PC-3 (cell line): ENCODE results near the gene IFNL4. TPM values are rescaled to one million over a fixed set of nuclear protein-coding genes. Genes with fewer than 3 reads are reported as not detected.

Experiments
- ATAC-seq: fragments of 200-7000 bp; cut with Tn5 transposase; 2 replicates; pipeline ENCODE4 v1.9.1; 2020; ENCODE audit warnings: mild to moderate bottlenecking, moderate library complexity
- BruUV-seq: library from RNA; stranded (reverse); fragments of 400-500 nt; replicated peaks from 2 replicates; lab custom pipeline; 2021; lab: Mats Ljungman, UMichigan
- CTCF ChIA-PET: fragments of 300-600 bp; sonication (Branson Sonifier 250); formaldehyde crosslinking; loops from one replicate; lab custom pipeline; 2022; ENCODE audit warnings: antibody characterized with exemption; lab: Charles Lee
- POLR2A ChIA-PET: fragments of 300-600 bp; sonication (Branson Sonifier 250); formaldehyde crosslinking; loops from one replicate; lab custom pipeline; 2022; ENCODE audit warnings: antibody characterized with exemption; ENCODE audit not compliant: unreplicated experiment; lab: Charles Lee
- DNase-seq: peaks from one replicate; pipeline ENCODE4 v3.0.0-alpha.2; 2015
- H2AFZ ChIP-seq: fragments of 300-600 bp; sonication (generic); 2 replicates; pipeline ENCODE4 v1.6.0; 2016; ENCODE audit warnings: antibody characterized with exemption, low read length
- H3F3A ChIP-seq: fragments of 300-600 bp; sonication (generic); one replicate; pipeline ENCODE4 v1.6.0; 2017; ENCODE audit warnings: antibody characterized with exemption, low read length, control low read depth, mild to moderate bottlenecking; ENCODE audit not compliant: unreplicated experiment
- H3K27ac ChIP-seq: fragments of 300-600 bp; sonication (generic); 2 replicates; pipeline ENCODE4 v1.5.1; 2016; ENCODE audit warnings: mild to moderate bottlenecking, low read length
- H3K27me3 ChIP-seq: fragments of 300-600 bp; sonication (generic); 2 replicates; pipeline ENCODE4 v1.6.1; 2016; ENCODE audit warnings: low read length, mixed read lengths
- H3K36me3 ChIP-seq: fragments of 300-600 bp; sonication (generic); 2 replicates; pipeline ENCODE4 v1.6.1; 2016; ENCODE audit warnings: low read depth, mixed run types, low read length, mixed read lengths
- H3K4me1 ChIP-seq: fragments of 300-600 bp; sonication (generic); 2 replicates; pipeline ENCODE4 v1.5.1; 2016; ENCODE audit warnings: low read length; ENCODE audit not compliant: insufficient read depth
- H3K4me2 ChIP-seq: fragments of 300-600 bp; sonication (generic); 2 replicates; pipeline ENCODE4 v1.6.0; 2016; ENCODE audit warnings: low read length
- H3K4me3 ChIP-seq: fragments of 300-600 bp; sonication (generic); 2 replicates; pipeline ENCODE4 v1.5.1; 2016; ENCODE audit warnings: mild to moderate bottlenecking, low read length, mixed read lengths
- H3K79me2 ChIP-seq: fragments of 300-600 bp; sonication (generic); 2 replicates; pipeline ENCODE4 v1.6.1; 2017; ENCODE audit warnings: low read length, mixed read lengths
- H3K9ac ChIP-seq: fragments of 300-600 bp; sonication (generic); 2 replicates; pipeline ENCODE4 v1.6.0; 2016; ENCODE audit warnings: mild to moderate bottlenecking, low read length
- H3K9me2 ChIP-seq: fragments of 300-600 bp; sonication (generic); replicated peaks from 2 replicates; pipeline ENCODE4 v1.6.1; 2016; ENCODE audit warnings: mixed run types, low read length, mixed read lengths
- H3K9me3 ChIP-seq: fragments of 300-600 bp; sonication (generic); 2 replicates; pipeline ENCODE4 v1.6.1; 2016; ENCODE audit warnings: low read length, mixed read lengths
- H4K20me1 ChIP-seq: fragments of 300-600 bp; sonication (generic); 2 replicates; pipeline ENCODE4 v1.6.1; 2016; ENCODE audit warnings: low read length, mixed read lengths
- CTCF ChIP-seq: fragments of 300-600 bp; sonication (generic); conservative IDR thresholded peaks from 2 replicates; pipeline ENCODE4 v1.5.1; 2017; ENCODE audit warnings: antibody characterized with exemption, low read depth, mild to moderate bottlenecking, low read length
- EZH2 ChIP-seq: fragments of 300-600 bp; sonication (generic); IDR thresholded peaks from one replicate; pipeline ENCODE4 v1.6.1; 2017; ENCODE audit warnings: antibody characterized with exemption, mild to moderate bottlenecking, low read length; ENCODE audit not compliant: unreplicated experiment
- EZH2phosphoT487 ChIP-seq: fragments of 300-600 bp; sonication (generic); IDR thresholded peaks from 2 replicates; pipeline ENCODE4 v1.6.1; 2018; ENCODE audit warnings: mild to moderate bottlenecking, antibody characterized with exemption, low read length, borderline replicate concordance
- intact Hi-C: fragments of 100-400 bp; cut with micrococcal nuclease; formaldehyde crosslinking; loops from 2 replicates; pipeline ENCODE4 v1.9.0; 2023
- total RNA-seq: library from RNA; depleted of rRNA; stranded (reverse); fragments of >200 nt; gene quantifications from 2 replicates; pipeline ENCODE4 v1.2.3, GENCODE V29; 2014

The IFNL4 gene
- total RNA-seq, 1 experiment from 2014 or later: not detected

- Histone ChIP-seq H3K27ac (no peak overlapping the region), H3K4me1 (peaks cover 23% of the 10 kb centered on the region), H3K36me3 (no peaks in the 10 kb centered on the region), H3K4me2 (no peak overlapping the region), H3K9me2 (no peaks in the 10 kb centered on the region), H3K79me2 (no peaks in the 10 kb centered on the region), H3K4me3 (no peak overlapping the region), H3F3A (no peaks in the 10 kb centered on the region), H4K20me1 (no peaks in the 10 kb centered on the region), H3K9me3 (no peaks in the 10 kb centered on the region), H3K27me3 (no peaks in the 10 kb centered on the region), H3K9ac (no peak overlapping the region), H2AFZ (no peak overlapping the region)
- TF ChIP-seq EZH2: no peak
- TF ChIP-seq CTCF: no peak
- no peak for TF ChIP-seq EZH2phosphoT487
- ATAC-seq (peak; percentile 21; the same call in 1 of the 2 replicates), DNase-seq (no peak)
- CTCF ChIA-PET: no interaction called here
- BruUV-seq: no TSS peak
- intact Hi-C loops: no loop called here
- POLR2A ChIA-PET: no interaction called here
Measured at GRCh38 chr19:39199025-39199424, 49.6 kb downstream of the IFNL4 start.

- BruUV-seq: no TSS peak
- intact Hi-C loops: no loop called here
- CTCF ChIA-PET: no interaction called here
Measured at GRCh38 chr19:39197808-39198207, 50.8 kb downstream of the IFNL4 start.

More at GRCh38 chr19:39197808-39198207, 50.8 kb downstream of the IFNL4 start:
- peak; percentile 30 for ATAC-seq
- no peaks in the 10 kb centered on the region for H3K9me3 ChIP-seq
- no peak overlapping the region for H2AFZ ChIP-seq
- no peaks in the 10 kb centered on the region for H3K27me3 ChIP-seq
- POLR2A ChIA-PET: no interaction called here
- peaks cover 23% of the 10 kb centered on the region for H3K4me1 ChIP-seq
- no peaks in the 10 kb centered on the region for H3F3A ChIP-seq
- TF ChIP-seq EZH2 (no peak), CTCF (peak; percentile 32; the same call in 1 of the 2 replicates), EZH2phosphoT487 (no peak)
- H3K27ac ChIP-seq: no peak overlapping the region
- H3K9me2 ChIP-seq: no peaks in the 10 kb centered on the region
- H4K20me1 ChIP-seq: no peaks in the 10 kb centered on the region
- H3K79me2 ChIP-seq: no peaks in the 10 kb centered on the region
- no peaks in the 10 kb centered on the region for H3K36me3 ChIP-seq
- no peak overlapping the region for H3K4me3 ChIP-seq
- H3K4me2 ChIP-seq: peak overlapping the region; percentile 47
- no peak overlapping the region for H3K9ac ChIP-seq
- peak; percentile 69 for DNase-seq
